Vagina (tissue), 2 donors: ENCODE results near the gene CD44.

ENCODE experiments used
- POLR2A ChIP-seq, 2 donors: fragments of 450-650 bp; IDR thresholded peaks; one replicate each; pipeline ENCODE4 v1.6.1; 2017; ENCODE audit warnings: antibody characterized with exemption in 2 of 2, mild to moderate bottlenecking in 2 of 2, moderate library complexity in 2 of 2
- POLR2AphosphoS5 ChIP-seq, 2 donors: sonication (generic); formaldehyde crosslinking; IDR thresholded peaks; one replicate each; pipeline ENCODE4 v1.9.0; 2017; ENCODE audit warnings: antibody characterized with exemption in 2 of 2, mild to moderate bottlenecking in 2 of 2, low read depth in 1 of 2; ENCODE audit not compliant: insufficient read depth in 1 of 2
- TF ChIP-seq, protein P1 (sequence below), 3 experiments: fragments of 450-650 bp in 2 of 3; fragments of 200-600 bp in 1 of 3; sonication (generic) in 1 of 3; IDR thresholded peaks; one replicate each; pipeline ENCODE4 v1.5.1; 2017 to 2019; ENCODE audit warnings: antibody characterized with exemption in 3 of 3, mild to moderate bottlenecking in 2 of 3, moderate library complexity in 2 of 3

DNA sequence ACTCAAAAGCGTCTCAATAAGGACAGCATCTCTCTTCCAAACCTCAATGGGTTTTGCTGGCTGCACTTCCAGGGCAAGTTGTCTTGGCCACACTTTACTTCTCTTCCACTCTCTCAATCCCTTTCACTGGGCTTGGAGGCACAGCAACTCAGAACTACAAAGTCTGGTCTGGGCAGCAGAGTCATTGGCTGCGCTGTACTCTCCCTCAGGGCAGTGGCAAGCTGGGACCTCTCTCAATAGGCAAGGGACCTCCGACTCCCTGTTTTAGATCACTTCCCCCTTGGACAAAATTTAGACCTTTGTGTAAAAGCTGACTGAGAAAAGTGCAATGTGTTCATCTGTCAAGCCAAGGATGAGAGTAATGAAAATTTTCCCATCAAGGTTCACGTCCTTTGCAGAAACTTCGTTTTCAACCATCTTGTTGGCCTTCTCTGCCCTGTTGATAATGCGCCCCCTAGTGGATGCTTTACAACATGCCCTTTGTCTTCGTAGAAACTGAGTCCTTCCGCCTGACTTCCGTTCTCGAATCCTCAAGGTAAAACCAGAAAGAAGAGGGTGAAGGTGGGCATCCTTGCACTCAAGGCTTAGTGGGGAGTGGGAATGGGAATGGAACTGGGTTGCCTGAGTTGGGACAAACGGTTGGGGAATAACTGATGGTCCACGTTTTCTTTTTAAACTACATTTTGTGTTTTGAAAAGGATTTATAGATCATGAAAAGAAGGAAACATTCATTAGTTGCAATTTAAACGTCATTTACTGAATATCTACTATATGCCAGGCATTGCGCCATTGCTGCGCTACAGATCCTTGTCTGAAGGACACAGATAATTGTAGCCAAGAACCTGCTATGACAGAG, 99.1 kb downstream of the CD44 start:
- TF ChIP-seq, protein P1, sequence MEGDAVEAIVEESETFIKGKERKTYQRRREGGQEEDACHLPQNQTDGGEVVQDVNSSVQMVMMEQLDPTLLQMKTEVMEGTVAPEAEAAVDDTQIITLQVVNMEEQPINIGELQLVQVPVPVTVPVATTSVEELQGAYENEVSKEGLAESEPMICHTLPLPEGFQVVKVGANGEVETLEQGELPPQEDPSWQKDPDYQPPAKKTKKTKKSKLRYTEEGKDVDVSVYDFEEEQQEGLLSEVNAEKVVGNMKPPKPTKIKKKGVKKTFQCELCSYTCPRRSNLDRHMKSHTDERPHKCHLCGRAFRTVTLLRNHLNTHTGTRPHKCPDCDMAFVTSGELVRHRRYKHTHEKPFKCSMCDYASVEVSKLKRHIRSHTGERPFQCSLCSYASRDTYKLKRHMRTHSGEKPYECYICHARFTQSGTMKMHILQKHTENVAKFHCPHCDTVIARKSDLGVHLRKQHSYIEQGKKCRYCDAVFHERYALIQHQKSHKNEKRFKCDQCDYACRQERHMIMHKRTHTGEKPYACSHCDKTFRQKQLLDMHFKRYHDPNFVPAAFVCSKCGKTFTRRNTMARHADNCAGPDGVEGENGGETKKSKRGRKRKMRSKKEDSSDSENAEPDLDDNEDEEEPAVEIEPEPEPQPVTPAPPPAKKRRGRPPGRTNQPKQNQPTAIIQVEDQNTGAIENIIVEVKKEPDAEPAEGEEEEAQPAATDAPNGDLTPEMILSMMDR (IDR thresholded peaks at IDR 0.05) = peak in 2 of 3 experiments; percentile 56 to 59
- TF ChIP-seq POLR2A (IDR thresholded peaks at IDR 0.05) = no peak
- peak in 1 of 2 donors; percentile 9 for TF ChIP-seq POLR2AphosphoS5 (IDR thresholded peaks at IDR 0.05; ENCODE audit: insufficient read depth in 1 of 2, low read depth in 1 of 2)
